SK-N-SH (cell line): ENCODE measurements around the gene OXT. TPM values are rescaled to one million over a fixed set of nuclear protein-coding genes. Genes with fewer than 3 reads are reported as not detected.

ENCODE experiments used
- CTCF ChIA-PET: fragments of 300-600, 350-600 bp; formaldehyde crosslinking; extraction: SDS; loops from one replicate; lab custom pipeline; 2021; lab: Yijun Ruan, JAX
- POLR2A ChIA-PET: fragments of 350-600 bp; sonication (Branson Sonifier 250); formaldehyde crosslinking; extraction: SDS; loops from one replicate; lab custom pipeline; 2020; ENCODE audit warnings: antibody characterized with exemption, inconsistent platforms; lab: Yijun Ruan, JAX
- DNase-seq: peaks from one replicate; pipeline ENCODE4 v3.0.0; 2012
- H2AFZ ChIP-seq: fragments of 200-600 bp; sonication (generic); 2 replicates; pipeline ENCODE4 v1.8.1; 2016; ENCODE audit warnings: antibody characterized with exemption, mild to moderate bottlenecking, low read depth
- H3F3A ChIP-seq: fragments of 200-600 bp; sonication (generic); replicated peaks from 2 replicates; pipeline ENCODE3; 2016; ENCODE audit warnings: antibody characterized with exemption, mild to moderate bottlenecking; ENCODE audit not compliant: insufficient read depth
- H3K27ac ChIP-seq, 2 experiments: fragments of 200-500 bp in 1 of 2; fragments of 200-600 bp in 1 of 2; sonication (Bioruptor generic) in 1 of 2; sonication (generic), shearing (Covaris generic) in 1 of 2; 2 replicates each; pipeline versions ENCODE4 v1.5.1 to v1.6.1; 2014 to 2016; ENCODE audit warnings: low read depth in 2 of 2, inconsistent platforms in 1 of 2, low read length in 1 of 2, mild to moderate bottlenecking in 1 of 2, mixed read lengths in 1 of 2
- H3K27me3 ChIP-seq: fragments of 200-600 bp; sonication (generic), shearing (Covaris generic); 2 replicates; pipeline ENCODE4 v1.6.1; 2016; ENCODE audit warnings: mixed run types; ENCODE audit not compliant: insufficient read depth
- H3K36me3 ChIP-seq, 2 experiments: fragments of 200-500 bp in 1 of 2; fragments of 200-600 bp in 1 of 2; sonication (Bioruptor generic) in 1 of 2; sonication (generic) in 1 of 2; replicated peaks in 1 of 2; 2 replicates each; pipeline versions ENCODE3 to v1.5.1; 2014 to 2016; ENCODE audit warnings: low read length in 1 of 2, mild to moderate bottlenecking in 1 of 2; ENCODE audit not compliant: insufficient read depth in 2 of 2, control insufficient read depth in 1 of 2
- H3K4me1 ChIP-seq, 2 experiments: fragments of 200-500 bp in 1 of 2; fragments of 200-600 bp in 1 of 2; sonication (Bioruptor generic) in 1 of 2; sonication (generic), shearing (Covaris generic) in 1 of 2; 2 replicates each; pipeline versions ENCODE4 v1.5.1 to v1.6.1; 2014 to 2016; ENCODE audit warnings: low read depth in 1 of 2, low read length in 1 of 2, mixed run types in 1 of 2; ENCODE audit not compliant: insufficient read depth in 2 of 2, control insufficient read depth in 1 of 2
- H3K4me2 ChIP-seq: fragments of 200-600 bp; sonication (generic), shearing (Covaris generic); 2 replicates; pipeline ENCODE4 v1.6.1; 2017; ENCODE audit warnings: mixed run types
- H3K4me3 ChIP-seq, 2 experiments: fragments of 200-500 bp in 1 of 2; fragments of 200-600 bp in 1 of 2; sonication (Bioruptor generic) in 1 of 2; sonication (generic), shearing (Covaris generic) in 1 of 2; 2 replicates each; pipeline versions ENCODE4 v1.5.1 to v1.8.1; 2014 to 2016; ENCODE audit warnings: low read depth in 2 of 2, inconsistent platforms in 1 of 2, low read length in 1 of 2, mild to moderate bottlenecking in 1 of 2, mixed read lengths in 1 of 2, moderate library complexity in 1 of 2
- H3K79me2 ChIP-seq: fragments of 200-600 bp; sonication (generic); 2 replicates; pipeline ENCODE4 v1.8.1; 2017; ENCODE audit warnings: mild to moderate bottlenecking; ENCODE audit not compliant: insufficient read depth
- H3K9ac ChIP-seq: fragments of 200-600 bp; sonication (generic); 2 replicates; pipeline ENCODE4 v1.6.1; 2017; ENCODE audit warnings: mixed run types
- H3K9me2 ChIP-seq: fragments of 200-600 bp; sonication (generic); 2 replicates; pipeline ENCODE4 v1.6.1; 2017; ENCODE audit warnings: mixed run types
- H3K9me3 ChIP-seq: fragments of 200-600 bp; sonication (generic); 2 replicates; pipeline ENCODE4 v1.6.1; 2017; ENCODE audit warnings: mixed run types, mild to moderate bottlenecking, moderate library complexity
- H4K20me1 ChIP-seq: fragments of 200-600 bp; sonication (generic); 2 replicates; pipeline ENCODE4 v1.6.1; 2017; ENCODE audit warnings: mild to moderate bottlenecking, mixed run types; ENCODE audit not compliant: insufficient read depth
- EP300 ChIP-seq, 2 experiments: IDR thresholded peaks; 2 replicates each; pipeline versions ENCODE4 v1.4.0 to v1.6.1; 2012; ENCODE audit warnings: borderline replicate concordance in 1 of 2, low read depth in 1 of 2, low read length in 1 of 2
- EZH2phosphoT487 ChIP-seq: fragments of 200-600 bp; sonication (generic); IDR thresholded peaks from 2 replicates; pipeline ENCODE4 v1.6.1; 2017; ENCODE audit warnings: low read depth, mixed run types, mild to moderate bottlenecking, antibody characterized with exemption, moderate library complexity, borderline replicate concordance
- GABPA ChIP-seq: IDR thresholded peaks from 2 replicates; pipeline ENCODE4 v1.4.0; 2012; ENCODE audit warnings: low read depth, mild to moderate bottlenecking
- JUND ChIP-seq: IDR thresholded peaks from 2 replicates; pipeline ENCODE4 v1.4.0; 2012
- MEF2A ChIP-seq: IDR thresholded peaks from 2 replicates; pipeline ENCODE4 v1.4.0; 2012; ENCODE audit warnings: low read depth, borderline replicate concordance
- NFIC ChIP-seq: IDR thresholded peaks from 2 replicates; pipeline ENCODE4 v1.4.0; 2012; ENCODE audit warnings: borderline replicate concordance
- NRF1 ChIP-seq: IDR thresholded peaks from 2 replicates; pipeline ENCODE4 v1.6.1; 2012; ENCODE audit warnings: low read depth, mild to moderate bottlenecking, low read length
- POLR2AphosphoS5 ChIP-seq: IDR thresholded peaks from 2 replicates; pipeline ENCODE4 v1.6.1; 2012; ENCODE audit warnings: low read depth, low read length
- SIN3A ChIP-seq: IDR thresholded peaks from 2 replicates; pipeline ENCODE4 v1.6.1; 2012; ENCODE audit warnings: low read depth, mild to moderate bottlenecking, low read length, moderate library complexity, borderline replicate concordance
- SMC3 ChIP-seq: IDR thresholded peaks from 2 replicates; pipeline ENCODE4 v1.6.1; 2012; ENCODE audit warnings: low read depth, low read length, improper control_type of control experiment
- TCF12 ChIP-seq: IDR thresholded peaks from 2 replicates; pipeline ENCODE4 v1.4.0; 2012
- YY1 ChIP-seq: IDR thresholded peaks from 2 replicates; pipeline ENCODE4 v1.4.0; 2012; ENCODE audit warnings: low read depth, mild to moderate bottlenecking
- WGBS: methylation state at CpG from one replicate; pipeline ENCODE4 v1.1.6; 2017; ENCODE audit warnings: low lambda C conversion rate; 5-methylcytosine and 5-hydroxymethylcytosine counted together
- polyA plus RNA-seq, 3 experiments: library from polyadenylated mRNA; depleted of rRNA; stranded (reverse); fragments of >200 nt; gene quantifications; 2 replicates each; pipeline ENCODE4 v1.2.3, GENCODE V29; 2012
- TF ChIP-seq, protein P1 (sequence below): IDR thresholded peaks from 2 replicates; pipeline ENCODE4 v1.4.0; 2012; ENCODE audit warnings: low read depth
- TF ChIP-seq, protein P2 (sequence below): IDR thresholded peaks from 2 replicates; pipeline ENCODE4 v1.4.0; 2012; ENCODE audit warnings: low read depth, borderline replicate concordance
- TF ChIP-seq, protein P3 (sequence below): IDR thresholded peaks from 2 replicates; pipeline ENCODE4 v1.6.1; 2012; ENCODE audit warnings: mild to moderate bottlenecking, low read depth, low read length, moderate library complexity

OXT gene
- polyA plus RNA-seq, 1 of the 3 experiments (the other 2 are of a cell fraction) = not detected

DNA sequence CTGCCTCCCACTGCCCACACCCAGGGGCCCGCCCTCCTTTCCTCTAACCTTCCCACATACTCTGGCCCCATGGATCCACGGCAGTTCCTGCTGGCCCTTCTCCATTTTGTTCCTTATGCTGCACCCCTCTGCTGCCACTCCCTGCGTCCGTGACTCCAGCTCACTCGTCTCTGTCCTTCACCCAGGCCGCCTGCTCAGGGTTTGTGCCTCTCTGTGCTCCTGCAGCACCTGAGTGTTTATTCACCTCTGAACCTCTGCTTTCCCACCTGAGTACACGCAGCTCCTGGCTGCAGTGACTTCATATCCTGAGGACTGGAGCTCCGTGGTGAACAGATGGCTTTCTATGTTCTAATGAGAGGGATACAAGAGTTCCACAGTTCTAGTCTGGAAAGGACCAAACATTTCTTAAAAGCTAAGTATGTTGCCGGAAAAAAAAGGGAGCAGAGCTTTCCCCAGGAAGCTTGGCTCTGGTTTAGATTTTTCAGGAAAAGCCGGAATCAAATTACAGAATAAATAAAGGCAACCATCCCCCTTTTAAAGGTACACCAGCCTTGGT lies 29.5 kb upstream of the OXT start:
- Histone ChIP-seq H3K27ac (peak overlapping the region; percentile 5 to 68; a peak in 3 of 4 replicates), H3K36me3 (peaks cover 0 to 34% of the 10 kb centered on the region in 2 experiments), H3K4me3 (no peak overlapping the region), H4K20me1 (no peaks in the 10 kb centered on the region), H3K9ac (no peak overlapping the region), H3F3A (no peaks in the 10 kb centered on the region), H3K27me3 (no peaks in the 10 kb centered on the region), H3K4me2 (no peak overlapping the region; the same call in 1 of the 2 replicates), H3K9me3 (no peaks in the 10 kb centered on the region), H3K9me2 (no peaks in the 10 kb centered on the region), H2AFZ (no peak overlapping the region), H3K4me1 (peaks cover 5 to 7% of the 10 kb centered on the region in 2 experiments; a peak in 2 of 4 replicates), H3K79me2 (peaks cover 9% of the 10 kb centered on the region)
- 82% methylated on average over 10 of the region's 10 CpGs for whole genome bisulfite sequencing
- ChIA-PET POLR2A (no interaction called here), CTCF (interaction anchor here (1.2 kb wide), 1 partner anchor 11 kb away, joined by 4 read pairs; no protein-coding TSS in a partner anchor)
- DNase-seq = no peak
- TF ChIP-seq, protein P1, sequence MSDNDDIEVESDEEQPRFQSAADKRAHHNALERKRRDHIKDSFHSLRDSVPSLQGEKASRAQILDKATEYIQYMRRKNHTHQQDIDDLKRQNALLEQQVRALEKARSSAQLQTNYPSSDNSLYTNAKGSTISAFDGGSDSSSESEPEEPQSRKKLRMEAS = no peak
- no peak for TF ChIP-seq SMC3
- TF ChIP-seq YY1 = no peak
- no peak for TF ChIP-seq NRF1
- no peak for TF ChIP-seq SIN3A
- no peak for TF ChIP-seq EZH2phosphoT487
- no peak for TF ChIP-seq JUND
- TF ChIP-seq GABPA = no peak
- TF ChIP-seq NFIC = no peak
- TF ChIP-seq EP300 (IDR thresholded peaks at IDR 0.05; ENCODE audit: borderline replicate concordance in 1 of 2, low read depth in 1 of 2, low read length in 1 of 2) = no peak
- TF ChIP-seq, protein P2, sequence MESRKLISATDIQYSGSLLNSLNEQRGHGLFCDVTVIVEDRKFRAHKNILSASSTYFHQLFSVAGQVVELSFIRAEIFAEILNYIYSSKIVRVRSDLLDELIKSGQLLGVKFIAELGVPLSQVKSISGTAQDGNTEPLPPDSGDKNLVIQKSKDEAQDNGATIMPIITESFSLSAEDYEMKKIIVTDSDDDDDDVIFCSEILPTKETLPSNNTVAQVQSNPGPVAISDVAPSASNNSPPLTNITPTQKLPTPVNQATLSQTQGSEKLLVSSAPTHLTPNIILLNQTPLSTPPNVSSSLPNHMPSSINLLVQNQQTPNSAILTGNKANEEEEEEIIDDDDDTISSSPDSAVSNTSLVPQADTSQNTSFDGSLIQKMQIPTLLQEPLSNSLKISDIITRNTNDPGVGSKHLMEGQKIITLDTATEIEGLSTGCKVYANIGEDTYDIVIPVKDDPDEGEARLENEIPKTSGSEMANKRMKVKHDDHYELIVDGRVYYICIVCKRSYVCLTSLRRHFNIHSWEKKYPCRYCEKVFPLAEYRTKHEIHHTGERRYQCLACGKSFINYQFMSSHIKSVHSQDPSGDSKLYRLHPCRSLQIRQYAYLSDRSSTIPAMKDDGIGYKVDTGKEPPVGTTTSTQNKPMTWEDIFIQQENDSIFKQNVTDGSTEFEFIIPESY = no peak
- no peak for TF ChIP-seq TCF12
- TF ChIP-seq, protein P3, sequence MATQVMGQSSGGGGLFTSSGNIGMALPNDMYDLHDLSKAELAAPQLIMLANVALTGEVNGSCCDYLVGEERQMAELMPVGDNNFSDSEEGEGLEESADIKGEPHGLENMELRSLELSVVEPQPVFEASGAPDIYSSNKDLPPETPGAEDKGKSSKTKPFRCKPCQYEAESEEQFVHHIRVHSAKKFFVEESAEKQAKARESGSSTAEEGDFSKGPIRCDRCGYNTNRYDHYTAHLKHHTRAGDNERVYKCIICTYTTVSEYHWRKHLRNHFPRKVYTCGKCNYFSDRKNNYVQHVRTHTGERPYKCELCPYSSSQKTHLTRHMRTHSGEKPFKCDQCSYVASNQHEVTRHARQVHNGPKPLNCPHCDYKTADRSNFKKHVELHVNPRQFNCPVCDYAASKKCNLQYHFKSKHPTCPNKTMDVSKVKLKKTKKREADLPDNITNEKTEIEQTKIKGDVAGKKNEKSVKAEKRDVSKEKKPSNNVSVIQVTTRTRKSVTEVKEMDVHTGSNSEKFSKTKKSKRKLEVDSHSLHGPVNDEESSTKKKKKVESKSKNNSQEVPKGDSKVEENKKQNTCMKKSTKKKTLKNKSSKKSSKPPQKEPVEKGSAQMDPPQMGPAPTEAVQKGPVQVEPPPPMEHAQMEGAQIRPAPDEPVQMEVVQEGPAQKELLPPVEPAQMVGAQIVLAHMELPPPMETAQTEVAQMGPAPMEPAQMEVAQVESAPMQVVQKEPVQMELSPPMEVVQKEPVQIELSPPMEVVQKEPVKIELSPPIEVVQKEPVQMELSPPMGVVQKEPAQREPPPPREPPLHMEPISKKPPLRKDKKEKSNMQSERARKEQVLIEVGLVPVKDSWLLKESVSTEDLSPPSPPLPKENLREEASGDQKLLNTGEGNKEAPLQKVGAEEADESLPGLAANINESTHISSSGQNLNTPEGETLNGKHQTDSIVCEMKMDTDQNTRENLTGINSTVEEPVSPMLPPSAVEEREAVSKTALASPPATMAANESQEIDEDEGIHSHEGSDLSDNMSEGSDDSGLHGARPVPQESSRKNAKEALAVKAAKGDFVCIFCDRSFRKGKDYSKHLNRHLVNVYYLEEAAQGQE = no peak
- no peak for TF ChIP-seq MEF2A
- no peak for TF ChIP-seq POLR2AphosphoS5
